K562 (cell line): ENCODE results near the gene DENND1A. TPM values are rescaled to one million over a fixed set of nuclear protein-coding genes. Genes with fewer than 3 reads are reported as not detected.

Experiments
- ZC3H8 ChIP-seq: fragments of 450-650 bp; IDR thresholded peaks from 2 replicates; pipeline ENCODE4 v1.6.1; 2017
- ZNF146 ChIP-seq: IDR thresholded peaks from one replicate; pipeline ENCODE4 v1.6.1; 2018; ENCODE audit warnings: missing compliant biosample characterization; ENCODE audit not compliant: unreplicated experiment
- ZNF77 ChIP-seq: fragments of 250-450 bp; sonication (Bioruptor Pico); IDR thresholded peaks from 2 replicates; pipeline ENCODE4 v1.5.0; 2020
- polyA plus RNA-seq, 8 experiments: library from polyadenylated mRNA; depleted of rRNA in 4 of 8; stranded (reverse) in 5 of 8; unstranded in 3 of 8; fragments of >200 nt; fragmentation: Nextera tagmentation in 2 of 8; fragmentation: Illumina TruSeq in 1 of 8; extraction: Ambion mirVana in 2 of 8; extraction: Trizol in 1 of 8; gene quantifications; 2 replicates each; pipeline versions ENCODE4 v1.2.1 to v1.2.3, GENCODE V29; 2011 to 2014; ENCODE audit warnings: inconsistent platforms in 1 of 8, missing spikeins in 1 of 8
- total RNA-seq, 7 experiments: library from RNA; depleted of rRNA in 6 of 7; stranded (reverse); fragments of >200 nt in 6 of 7; fragmentation: Illumina TruSeq in 2 of 7; extraction: Trizol in 2 of 7; gene quantifications; 2 replicates each; pipeline versions ENCODE4 v1.2.1 to v1.2.3, GENCODE V29; 2011 to 2021; ENCODE audit warnings: low replicate concordance in 1 of 7
- TF ChIP-seq, protein P1 (sequence below): IDR thresholded peaks from 3 replicates; pipeline ENCODE4 v1.6.1; 2011; ENCODE audit warnings: borderline replicate concordance, mild to moderate bottlenecking, moderate library complexity; ENCODE audit not compliant: insufficient read length; ENCODE audit errors: extremely low read depth
- TF ChIP-seq, protein P2 (sequence below): fragments of 200-600 bp; sonication (generic); IDR thresholded peaks from one replicate; pipeline ENCODE4 v1.6.1; 2012; ENCODE audit warnings: mild to moderate bottlenecking, low read depth, low read length, inconsistent platforms
- TF ChIP-seq, protein P3 (sequence below): fragments of 450-650 bp; IDR thresholded peaks from 2 replicates; pipeline ENCODE4 v1.6.1; 2016; ENCODE audit warnings: mild to moderate bottlenecking
- TF ChIP-seq, protein P4 (sequence below), 2 experiments: fragments of 450-650 bp in 1 of 2; sonication (generic) in 1 of 2; formaldehyde crosslinking in 1 of 2; IDR thresholded peaks in 1 of 2; conservative IDR thresholded peaks in 1 of 2; 2 replicates each; pipeline versions ENCODE4 v1.6.1 to v1.8.1; 2016 to 2023; ENCODE audit warnings: mild to moderate bottlenecking in 2 of 2, moderate library complexity in 2 of 2, inconsistent platforms in 1 of 2, missing genetic modification reagents in 1 of 2

Gene DENND1A
- total and polyA plus RNA-seq, 9 of the 15 experiments (the other 6 are each of a cell fraction or from before 2014, with no cell fraction given) = 7.6 to 29.5 (median 15.7) TPM

DNA sequence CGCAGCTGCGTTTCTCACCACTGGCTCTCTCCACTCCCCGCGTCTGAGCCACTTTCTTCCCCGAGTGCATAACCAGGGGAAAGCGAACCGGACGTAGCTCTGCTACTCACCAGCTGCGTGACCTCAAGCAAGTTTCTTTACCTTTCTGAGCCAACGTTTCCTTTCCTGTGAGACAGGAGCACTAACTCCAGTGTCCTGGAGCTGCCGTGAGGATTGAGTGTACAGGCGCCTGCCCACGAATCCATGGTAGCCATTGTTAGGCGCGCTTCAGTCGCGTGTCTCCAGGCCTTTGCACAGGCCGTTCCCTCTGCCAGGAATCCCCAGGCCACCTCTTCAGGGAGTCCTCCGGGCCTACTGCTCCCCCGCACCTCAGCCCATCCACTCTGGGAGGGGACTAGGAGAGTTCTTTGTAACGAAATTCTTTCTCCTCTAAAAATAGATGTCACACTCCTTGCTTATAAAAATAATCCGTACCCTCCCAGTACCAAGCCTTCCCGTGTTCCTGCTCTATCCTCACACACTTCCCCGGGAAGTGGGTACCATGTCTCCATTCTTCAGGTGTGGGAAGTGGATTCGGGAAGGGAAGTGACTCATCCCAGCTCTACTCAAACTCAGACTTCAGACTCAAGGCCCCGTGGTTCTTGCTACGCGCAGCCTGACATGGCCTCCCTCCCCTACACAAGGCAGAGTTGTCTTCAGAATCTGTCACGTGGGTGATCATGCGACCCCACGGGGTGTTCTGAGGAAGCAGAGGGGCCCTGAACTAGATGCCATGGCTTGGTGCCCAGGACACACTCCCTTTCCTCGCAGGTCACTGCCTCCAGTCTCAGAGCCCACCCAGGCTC, 590.0 kb downstream of the DENND1A start (continued):
- TF ChIP-seq, protein P1, sequence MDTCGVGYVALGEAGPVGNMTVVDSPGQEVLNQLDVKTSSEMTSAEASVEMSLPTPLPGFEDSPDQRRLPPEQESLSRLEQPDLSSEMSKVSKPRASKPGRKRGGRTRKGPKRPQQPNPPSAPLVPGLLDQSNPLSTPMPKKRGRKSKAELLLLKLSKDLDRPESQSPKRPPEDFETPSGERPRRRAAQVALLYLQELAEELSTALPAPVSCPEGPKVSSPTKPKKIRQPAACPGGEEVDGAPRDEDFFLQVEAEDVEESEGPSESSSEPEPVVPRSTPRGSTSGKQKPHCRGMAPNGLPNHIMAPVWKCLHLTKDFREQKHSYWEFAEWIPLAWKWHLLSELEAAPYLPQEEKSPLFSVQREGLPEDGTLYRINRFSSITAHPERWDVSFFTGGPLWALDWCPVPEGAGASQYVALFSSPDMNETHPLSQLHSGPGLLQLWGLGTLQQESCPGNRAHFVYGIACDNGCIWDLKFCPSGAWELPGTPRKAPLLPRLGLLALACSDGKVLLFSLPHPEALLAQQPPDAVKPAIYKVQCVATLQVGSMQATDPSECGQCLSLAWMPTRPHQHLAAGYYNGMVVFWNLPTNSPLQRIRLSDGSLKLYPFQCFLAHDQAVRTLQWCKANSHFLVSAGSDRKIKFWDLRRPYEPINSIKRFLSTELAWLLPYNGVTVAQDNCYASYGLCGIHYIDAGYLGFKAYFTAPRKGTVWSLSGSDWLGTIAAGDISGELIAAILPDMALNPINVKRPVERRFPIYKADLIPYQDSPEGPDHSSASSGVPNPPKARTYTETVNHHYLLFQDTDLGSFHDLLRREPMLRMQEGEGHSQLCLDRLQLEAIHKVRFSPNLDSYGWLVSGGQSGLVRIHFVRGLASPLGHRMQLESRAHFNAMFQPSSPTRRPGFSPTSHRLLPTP = no peak
- TF ChIP-seq, protein P2, sequence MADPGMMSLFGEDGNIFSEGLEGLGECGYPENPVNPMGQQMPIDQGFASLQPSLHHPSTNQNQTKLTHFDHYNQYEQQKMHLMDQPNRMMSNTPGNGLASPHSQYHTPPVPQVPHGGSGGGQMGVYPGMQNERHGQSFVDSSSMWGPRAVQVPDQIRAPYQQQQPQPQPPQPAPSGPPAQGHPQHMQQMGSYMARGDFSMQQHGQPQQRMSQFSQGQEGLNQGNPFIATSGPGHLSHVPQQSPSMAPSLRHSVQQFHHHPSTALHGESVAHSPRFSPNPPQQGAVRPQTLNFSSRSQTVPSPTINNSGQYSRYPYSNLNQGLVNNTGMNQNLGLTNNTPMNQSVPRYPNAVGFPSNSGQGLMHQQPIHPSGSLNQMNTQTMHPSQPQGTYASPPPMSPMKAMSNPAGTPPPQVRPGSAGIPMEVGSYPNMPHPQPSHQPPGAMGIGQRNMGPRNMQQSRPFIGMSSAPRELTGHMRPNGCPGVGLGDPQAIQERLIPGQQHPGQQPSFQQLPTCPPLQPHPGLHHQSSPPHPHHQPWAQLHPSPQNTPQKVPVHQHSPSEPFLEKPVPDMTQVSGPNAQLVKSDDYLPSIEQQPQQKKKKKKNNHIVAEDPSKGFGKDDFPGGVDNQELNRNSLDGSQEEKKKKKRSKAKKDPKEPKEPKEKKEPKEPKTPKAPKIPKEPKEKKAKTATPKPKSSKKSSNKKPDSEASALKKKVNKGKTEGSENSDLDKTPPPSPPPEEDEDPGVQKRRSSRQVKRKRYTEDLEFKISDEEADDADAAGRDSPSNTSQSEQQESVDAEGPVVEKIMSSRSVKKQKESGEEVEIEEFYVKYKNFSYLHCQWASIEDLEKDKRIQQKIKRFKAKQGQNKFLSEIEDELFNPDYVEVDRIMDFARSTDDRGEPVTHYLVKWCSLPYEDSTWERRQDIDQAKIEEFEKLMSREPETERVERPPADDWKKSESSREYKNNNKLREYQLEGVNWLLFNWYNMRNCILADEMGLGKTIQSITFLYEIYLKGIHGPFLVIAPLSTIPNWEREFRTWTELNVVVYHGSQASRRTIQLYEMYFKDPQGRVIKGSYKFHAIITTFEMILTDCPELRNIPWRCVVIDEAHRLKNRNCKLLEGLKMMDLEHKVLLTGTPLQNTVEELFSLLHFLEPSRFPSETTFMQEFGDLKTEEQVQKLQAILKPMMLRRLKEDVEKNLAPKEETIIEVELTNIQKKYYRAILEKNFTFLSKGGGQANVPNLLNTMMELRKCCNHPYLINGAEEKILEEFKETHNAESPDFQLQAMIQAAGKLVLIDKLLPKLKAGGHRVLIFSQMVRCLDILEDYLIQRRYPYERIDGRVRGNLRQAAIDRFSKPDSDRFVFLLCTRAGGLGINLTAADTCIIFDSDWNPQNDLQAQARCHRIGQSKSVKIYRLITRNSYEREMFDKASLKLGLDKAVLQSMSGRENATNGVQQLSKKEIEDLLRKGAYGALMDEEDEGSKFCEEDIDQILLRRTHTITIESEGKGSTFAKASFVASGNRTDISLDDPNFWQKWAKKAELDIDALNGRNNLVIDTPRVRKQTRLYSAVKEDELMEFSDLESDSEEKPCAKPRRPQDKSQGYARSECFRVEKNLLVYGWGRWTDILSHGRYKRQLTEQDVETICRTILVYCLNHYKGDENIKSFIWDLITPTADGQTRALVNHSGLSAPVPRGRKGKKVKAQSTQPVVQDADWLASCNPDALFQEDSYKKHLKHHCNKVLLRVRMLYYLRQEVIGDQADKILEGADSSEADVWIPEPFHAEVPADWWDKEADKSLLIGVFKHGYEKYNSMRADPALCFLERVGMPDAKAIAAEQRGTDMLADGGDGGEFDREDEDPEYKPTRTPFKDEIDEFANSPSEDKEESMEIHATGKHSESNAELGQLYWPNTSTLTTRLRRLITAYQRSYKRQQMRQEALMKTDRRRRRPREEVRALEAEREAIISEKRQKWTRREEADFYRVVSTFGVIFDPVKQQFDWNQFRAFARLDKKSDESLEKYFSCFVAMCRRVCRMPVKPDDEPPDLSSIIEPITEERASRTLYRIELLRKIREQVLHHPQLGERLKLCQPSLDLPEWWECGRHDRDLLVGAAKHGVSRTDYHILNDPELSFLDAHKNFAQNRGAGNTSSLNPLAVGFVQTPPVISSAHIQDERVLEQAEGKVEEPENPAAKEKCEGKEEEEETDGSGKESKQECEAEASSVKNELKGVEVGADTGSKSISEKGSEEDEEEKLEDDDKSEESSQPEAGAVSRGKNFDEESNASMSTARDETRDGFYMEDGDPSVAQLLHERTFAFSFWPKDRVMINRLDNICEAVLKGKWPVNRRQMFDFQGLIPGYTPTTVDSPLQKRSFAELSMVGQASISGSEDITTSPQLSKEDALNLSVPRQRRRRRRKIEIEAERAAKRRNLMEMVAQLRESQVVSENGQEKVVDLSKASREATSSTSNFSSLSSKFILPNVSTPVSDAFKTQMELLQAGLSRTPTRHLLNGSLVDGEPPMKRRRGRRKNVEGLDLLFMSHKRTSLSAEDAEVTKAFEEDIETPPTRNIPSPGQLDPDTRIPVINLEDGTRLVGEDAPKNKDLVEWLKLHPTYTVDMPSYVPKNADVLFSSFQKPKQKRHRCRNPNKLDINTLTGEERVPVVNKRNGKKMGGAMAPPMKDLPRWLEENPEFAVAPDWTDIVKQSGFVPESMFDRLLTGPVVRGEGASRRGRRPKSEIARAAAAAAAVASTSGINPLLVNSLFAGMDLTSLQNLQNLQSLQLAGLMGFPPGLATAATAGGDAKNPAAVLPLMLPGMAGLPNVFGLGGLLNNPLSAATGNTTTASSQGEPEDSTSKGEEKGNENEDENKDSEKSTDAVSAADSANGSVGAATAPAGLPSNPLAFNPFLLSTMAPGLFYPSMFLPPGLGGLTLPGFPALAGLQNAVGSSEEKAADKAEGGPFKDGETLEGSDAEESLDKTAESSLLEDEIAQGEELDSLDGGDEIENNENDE = no peak
- TF ChIP-seq ZNF77 (no peak), ZC3H8 (no peak), ZNF146 (CRISPR knock-in tag) (no peak)
- TF ChIP-seq, protein P3, sequence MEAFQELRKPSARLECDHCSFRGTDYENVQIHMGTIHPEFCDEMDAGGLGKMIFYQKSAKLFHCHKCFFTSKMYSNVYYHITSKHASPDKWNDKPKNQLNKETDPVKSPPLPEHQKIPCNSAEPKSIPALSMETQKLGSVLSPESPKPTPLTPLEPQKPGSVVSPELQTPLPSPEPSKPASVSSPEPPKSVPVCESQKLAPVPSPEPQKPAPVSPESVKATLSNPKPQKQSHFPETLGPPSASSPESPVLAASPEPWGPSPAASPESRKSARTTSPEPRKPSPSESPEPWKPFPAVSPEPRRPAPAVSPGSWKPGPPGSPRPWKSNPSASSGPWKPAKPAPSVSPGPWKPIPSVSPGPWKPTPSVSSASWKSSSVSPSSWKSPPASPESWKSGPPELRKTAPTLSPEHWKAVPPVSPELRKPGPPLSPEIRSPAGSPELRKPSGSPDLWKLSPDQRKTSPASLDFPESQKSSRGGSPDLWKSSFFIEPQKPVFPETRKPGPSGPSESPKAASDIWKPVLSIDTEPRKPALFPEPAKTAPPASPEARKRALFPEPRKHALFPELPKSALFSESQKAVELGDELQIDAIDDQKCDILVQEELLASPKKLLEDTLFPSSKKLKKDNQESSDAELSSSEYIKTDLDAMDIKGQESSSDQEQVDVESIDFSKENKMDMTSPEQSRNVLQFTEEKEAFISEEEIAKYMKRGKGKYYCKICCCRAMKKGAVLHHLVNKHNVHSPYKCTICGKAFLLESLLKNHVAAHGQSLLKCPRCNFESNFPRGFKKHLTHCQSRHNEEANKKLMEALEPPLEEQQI = no peak
- TF ChIP-seq, protein P4, sequence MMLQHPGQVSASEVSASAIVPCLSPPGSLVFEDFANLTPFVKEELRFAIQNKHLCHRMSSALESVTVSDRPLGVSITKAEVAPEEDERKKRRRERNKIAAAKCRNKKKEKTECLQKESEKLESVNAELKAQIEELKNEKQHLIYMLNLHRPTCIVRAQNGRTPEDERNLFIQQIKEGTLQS (IDR thresholded peaks at IDR 0.05) = peak; percentile 75
- TF ChIP-seq, protein P4 (CRISPR knock-in tag; conservative IDR thresholded peaks at IDR 0.05) = no peak
